Myocyte (in vitro differentiated cells): Measurements from ENCODE around the gene FKBP4. TPM values are rescaled to one million over a fixed set of nuclear protein-coding genes. Genes with fewer than 3 reads are reported as not detected.

ENCODE experiments used
- DNase-seq: peaks from one replicate; pipeline ENCODE4 v3.0.0-alpha.2; 2012; ENCODE audit warnings: low read depth
- total RNA-seq: library from RNA; depleted of rRNA; stranded (reverse); fragments of >200 nt; gene quantifications from 2 replicates; pipeline ENCODE4 v1.2.3, GENCODE V29; 2014

The FKBP4 gene
- total RNA-seq, 1 donor from 2014 or later = 60.6 TPM

DNA sequence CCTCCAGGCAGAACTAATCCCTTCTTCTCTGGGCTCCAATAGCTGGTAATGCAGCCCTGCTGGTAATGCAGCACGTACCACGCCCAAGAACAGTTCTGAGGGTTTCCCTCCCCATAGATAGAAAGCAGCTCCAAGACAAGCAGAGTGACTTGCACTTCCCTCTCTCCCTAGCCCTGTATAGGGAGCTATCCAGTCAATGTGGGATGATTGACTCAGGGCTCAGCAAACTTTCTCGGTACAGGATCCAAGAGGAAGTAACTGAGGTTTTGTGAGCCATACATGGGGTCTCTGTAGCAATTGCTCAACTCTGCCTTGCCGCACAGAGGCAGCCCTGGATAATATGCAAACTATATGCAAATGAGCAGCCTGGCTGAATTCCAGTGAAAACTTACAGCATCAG is 15.5 kb upstream of the FKBP4 start:
- peak; percentile 17 for DNase-seq

DNA sequence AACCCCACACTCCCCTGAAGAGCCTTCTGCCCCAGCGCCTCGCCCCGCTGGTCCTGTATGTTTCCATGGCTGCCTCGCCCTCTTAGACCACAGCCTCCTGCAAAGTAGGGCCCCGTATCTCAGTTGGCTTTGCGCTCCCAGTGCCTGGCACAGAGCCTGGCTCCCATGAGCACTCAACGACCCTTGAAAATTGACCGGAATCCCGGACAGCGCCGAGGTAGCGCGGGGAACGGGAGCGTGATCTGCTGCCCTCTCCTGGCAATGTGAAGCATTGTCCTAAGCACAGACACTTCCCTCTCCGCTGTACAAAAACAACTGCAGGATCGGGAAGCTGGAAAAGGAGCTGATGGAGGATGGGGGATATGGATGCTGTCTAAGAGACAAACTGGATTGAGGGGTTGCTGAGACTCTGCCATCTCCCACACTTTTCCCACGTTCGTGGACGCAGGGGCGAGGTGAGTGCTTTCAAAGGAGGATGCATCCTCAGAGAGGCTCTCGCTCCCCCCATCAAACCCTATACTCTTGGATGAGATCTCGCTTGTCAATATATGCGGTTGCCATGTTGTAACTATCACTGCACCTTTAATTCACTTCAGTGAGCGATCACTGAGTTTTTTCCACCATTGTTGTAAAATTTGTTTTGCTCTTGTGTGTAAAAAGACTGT is 10.7 kb upstream of the FKBP4 start:
- DNase-seq = peak; percentile 70

DNA sequence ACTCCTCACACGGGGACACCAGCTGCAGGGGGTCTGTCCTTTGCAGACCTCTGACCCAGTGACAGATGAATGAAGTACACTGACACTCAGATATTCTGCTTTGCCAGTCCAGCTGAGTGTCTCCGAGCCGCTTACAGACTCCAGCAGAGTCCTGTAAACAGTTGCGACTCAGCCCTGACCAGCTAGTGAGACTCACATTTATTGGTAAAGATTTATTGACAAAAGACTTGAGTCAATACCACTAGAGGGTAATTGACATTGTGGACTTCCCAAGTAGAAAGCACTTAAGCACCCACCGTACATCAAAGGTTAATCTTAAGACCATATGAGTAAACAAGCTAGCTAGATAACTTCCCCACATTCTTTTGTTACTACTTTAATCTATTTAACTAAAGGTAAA is 9.8 kb upstream of the FKBP4 start:
- no peak for DNase-seq

GRCh38 chr12:2791089-2791488 is 3.7 kb upstream of the FKBP4 start:
- DNase-seq = no peak

DNA sequence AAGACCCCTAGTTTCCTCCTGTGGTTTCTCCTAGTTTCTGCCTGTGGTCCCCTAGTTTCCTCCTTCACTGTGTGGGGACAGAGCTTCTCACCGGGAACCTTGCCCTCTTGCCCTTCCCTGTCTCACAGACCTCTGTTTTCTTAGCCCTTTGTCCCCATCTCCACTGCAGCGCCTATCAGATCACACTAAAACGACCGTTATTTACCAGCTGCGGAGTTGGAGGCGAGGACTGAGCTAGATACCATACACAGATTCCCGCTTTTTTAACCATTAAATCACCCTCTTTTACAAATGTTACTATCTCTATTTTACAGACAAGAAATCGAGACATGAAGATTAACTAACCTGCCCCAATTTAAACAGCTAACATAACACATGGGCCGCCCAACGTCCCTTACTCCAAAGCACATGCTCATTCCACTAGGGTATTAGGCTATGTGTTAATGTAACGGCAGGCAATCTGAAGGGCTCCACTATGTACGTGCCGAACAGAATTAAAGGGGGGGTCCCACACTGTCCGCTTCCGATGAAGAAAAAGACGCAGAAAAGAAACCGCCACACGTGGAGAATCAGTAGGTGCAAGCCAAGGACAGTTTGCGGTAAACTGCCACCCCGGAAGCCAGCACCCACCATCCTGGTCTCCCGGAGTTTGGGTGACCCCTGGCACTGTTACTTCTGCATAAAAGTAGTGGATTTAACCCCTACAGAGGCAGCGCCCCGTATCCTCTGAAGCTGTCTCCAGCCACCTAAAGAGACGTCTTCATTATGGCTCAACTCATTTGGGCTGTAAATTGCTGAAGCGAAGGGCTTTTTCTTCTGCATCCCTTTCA is 1.9 kb upstream of the FKBP4 start:
- DNase-seq = no peak

DNA sequence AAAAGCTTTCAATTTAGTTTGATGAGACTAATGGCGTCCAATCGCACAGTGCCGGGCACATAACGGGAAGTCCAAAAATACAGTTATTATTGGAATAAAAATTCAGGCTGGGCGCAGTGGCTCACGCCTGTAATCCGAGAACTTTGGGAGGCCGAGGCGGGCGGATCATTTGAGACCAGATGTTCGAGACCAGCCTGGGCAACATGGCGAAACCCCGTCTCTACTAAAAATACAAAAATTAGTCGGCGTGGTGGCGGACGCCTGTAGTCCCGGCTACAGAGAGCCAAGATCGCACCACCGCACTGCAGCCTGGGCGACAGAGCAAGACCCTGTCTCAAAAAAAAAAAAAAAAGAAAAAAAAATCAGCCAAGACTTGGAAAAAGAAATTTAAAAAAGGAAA is 1.2 kb upstream of the FKBP4 start:
- no peak for DNase-seq

DNA sequence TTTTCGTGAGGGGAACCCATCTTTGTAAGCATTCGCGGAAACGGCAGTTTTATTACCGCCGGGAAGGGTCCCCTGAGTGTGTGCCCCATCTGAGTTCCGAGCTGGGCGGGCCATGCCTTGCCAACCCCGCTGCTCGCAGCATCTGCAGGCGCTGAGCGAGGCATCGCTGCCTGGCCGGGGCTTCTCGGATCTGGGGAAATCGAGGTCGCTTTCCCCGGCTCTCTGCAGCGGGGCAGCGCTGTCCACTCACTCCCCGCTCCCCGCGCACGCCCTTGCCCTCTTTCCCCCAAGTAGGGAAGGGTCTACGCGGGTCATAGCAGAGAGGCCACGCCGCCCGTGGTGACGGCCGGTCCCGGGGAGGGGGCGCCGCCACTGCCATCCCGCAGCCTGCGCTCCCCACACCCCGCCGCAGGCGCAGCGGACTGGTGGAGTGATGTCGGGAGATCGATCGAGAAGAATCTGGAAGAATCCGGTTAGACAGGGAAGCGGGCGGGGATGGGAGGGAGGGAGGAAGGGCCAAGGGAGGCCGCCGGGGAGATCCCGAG is 507 bp upstream of the FKBP4 start:
- DNase-seq = no peak

- DNase-seq = peak; percentile 80
These were observed 769 bp downstream of the FKBP4 start for GRCh38 chr12:2795291-2796186.

DNA sequence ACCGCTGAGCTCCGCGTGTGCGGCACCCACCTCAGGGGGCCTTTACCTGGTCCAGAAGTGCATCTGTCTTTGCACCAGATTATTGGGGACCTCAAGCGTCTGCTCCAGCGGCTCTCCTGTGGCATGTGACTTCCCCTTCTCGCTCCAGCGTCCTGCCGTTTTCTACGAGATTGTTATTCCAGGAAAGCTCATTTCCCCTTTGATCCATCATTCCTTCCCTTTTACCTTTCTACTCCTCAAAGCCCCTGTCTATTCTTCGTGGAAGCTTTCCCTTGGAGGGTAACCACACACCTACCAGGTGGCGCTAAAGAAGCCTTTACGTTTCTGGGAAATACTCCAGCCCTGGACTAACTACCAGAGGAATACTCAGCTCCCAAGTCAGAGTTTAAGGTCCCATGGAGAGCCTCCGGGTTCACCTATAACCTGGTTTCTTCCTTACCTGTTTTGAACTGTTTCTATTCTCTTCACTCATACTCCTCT is 1.5 kb downstream of the FKBP4 start:
- no peak for DNase-seq

- no peak for DNase-seq
These were observed 3.1 kb downstream of the FKBP4 start for GRCh38 chr12:2797721-2798418.

DNA sequence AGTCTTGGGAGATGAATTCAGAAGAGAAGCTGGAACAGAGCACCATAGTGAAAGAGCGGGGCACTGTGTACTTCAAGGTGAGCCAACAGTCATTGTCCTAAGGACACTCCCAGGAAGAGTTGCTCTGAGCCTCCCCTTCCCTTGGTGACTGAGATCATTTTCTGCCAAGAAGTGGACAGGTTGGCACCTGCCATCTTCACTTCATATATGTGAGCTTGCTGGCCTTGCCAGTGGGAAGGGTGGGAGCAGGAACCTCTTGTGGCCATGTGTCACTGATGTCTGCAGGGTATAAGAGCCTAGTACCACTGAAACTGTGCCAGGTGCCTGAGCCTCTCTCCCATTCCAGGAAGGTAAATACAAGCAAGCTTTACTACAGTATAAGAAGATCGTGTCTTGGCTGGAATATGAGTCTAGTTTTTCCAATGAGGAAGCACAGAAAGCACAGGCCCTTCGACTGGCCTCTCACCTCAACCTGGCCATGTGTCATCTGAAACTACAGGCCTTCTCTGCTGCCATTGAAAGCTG is 5.3 kb downstream of the FKBP4 start:
- no peak for DNase-seq

DNA sequence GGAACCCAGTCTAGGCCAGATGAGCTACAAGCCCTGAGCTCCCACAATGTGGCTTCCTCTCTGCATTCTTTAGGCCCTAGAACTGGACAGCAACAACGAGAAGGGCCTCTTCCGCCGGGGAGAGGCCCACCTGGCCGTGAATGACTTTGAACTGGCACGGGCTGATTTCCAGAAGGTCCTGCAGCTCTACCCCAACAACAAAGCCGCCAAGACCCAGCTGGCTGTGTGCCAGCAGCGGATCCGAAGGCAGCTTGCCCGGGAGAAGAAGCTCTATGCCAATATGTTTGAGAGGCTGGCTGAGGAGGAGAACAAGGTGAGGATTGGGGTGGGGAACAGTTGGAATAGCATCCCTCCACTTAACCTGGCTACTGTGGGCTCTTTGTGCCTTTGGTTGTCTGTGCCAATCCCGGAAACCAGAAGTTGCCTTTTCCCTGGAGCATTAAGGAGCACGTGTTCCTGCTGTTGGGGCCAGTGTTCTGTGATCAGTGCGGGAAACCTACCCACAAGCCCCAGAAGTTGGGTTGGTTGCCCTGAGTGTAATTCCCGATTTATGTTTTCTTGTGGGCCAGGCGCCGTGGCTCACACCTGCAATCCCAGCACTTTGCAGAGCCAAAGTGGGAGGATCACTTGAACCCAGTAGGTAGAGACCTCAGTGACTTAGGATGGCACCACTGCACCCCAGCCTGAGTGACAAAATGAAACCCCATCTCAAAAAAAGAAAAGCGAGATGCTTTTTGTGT is 6.4 kb downstream of the FKBP4 start:
- no peak for DNase-seq

DNA sequence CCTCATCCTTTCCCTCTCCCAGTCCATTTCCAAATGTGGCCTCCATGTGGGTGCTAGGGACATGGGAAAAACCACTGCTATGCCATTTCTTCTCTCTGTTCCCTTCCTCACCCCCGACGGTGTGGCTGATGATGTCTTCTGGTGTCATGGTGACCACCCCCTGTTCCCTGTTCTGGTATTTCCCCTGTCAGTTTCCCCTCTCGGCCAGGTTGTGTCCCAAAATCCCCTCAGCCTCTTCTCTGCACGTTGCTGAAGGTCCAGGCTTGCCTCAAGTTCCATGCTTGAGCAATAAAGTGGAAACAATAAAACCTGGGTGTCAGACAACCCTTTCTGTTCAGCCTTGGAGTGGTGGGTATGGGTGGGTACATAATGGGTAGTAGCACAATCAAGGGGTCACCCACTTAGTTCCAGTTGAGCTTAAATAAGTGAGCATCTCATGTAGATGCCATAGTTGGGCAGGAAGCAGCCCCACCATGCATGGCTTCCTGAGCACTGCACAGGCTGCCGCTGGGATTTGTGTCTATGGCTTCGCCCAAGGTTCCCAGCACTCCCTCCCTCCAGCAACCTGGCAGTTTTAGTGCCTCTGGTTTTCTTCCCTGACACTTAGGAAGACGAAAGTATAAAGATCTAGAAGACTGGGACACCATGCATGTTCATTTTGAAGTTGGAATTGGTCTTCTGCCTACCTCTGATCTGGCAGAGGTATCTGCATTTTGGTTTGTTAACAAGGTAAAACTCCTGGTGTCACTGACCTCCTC is 9.0 kb downstream of the FKBP4 start:
- DNase-seq = no peak

DNA sequence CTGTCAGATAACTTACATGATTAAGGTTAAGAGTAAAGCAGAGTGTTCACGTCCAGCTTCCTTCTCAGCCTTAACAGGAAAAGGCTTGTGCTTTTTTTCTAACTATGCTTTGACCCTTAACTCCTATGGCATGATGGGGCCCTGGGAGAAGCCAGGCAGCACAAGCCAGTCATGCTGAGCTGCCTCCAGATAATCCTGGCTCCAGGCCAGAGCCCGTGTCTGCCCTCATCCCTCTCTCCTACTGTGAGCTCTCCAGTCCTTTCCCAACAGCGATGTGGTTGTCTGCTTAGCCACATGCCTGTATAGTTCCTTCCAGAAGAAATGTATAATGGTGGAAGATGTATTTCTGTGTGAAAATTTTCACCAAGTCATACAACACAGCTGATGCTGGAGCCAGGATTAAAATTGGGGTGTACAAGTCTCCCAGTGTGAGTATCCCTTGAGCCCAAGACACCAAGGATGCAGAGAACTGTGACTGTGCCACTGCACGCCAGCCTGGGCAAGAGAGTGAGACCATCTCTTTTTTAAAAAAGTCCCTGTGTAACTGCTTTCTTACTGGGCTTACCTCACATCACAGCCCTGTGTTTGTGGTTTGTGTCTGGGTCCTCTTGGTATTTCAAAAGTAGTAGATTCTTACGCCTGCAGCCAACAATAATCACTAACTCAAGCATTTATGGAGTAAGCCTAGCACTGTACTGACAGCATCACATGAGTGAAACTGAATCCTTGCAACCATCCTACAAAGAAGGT is 9.8 kb downstream of the FKBP4 start:
- DNase-seq = peak; percentile 46

- no peak for DNase-seq
These were observed 10.4 kb downstream of the FKBP4 start for GRCh38 chr12:2805143-2805520.

- DNase-seq = no peak
These were observed 11.9 kb downstream of the FKBP4 start for GRCh38 chr12:2806700-2807099.

DNA sequence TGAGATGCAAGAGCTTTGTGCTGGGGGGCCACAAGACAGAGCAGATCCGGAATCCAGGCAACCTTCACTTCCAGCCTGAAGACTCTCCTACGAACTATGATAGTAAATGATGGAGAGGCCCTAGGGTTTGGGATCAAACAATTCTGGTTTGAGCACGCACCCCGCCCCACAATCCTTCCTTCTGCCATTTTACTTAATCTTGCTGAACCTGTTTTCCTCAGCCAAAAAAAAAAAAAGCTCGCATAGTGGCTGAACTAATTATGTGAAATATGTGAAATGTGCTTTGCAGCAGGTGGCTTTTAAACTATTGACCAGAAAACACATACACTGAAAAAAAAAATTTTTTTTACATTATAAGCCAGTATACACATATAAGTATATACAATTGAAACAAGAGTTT is 17.0 kb downstream of the FKBP4 start:
- DNase-seq = no peak
